Stimulated activated CD4-positive, alpha-beta T cell treated with anti-CD3 and anti-CD28 coated beads, Interleukin-1b, Interleukin-23, amount 100 ng/mL, for 48 hours (primary cell): ENCODE results near the gene KIRREL3.

ENCODE experiments used
- DNase-seq: peaks from one replicate; pipeline ENCODE4 v3.0.0-alpha.2; 2020

Gene KIRREL3

GRCh38 chr11:126766440-126766839 lies 234.1 kb downstream of the KIRREL3 start:
- no peak for DNase-seq

DNA sequence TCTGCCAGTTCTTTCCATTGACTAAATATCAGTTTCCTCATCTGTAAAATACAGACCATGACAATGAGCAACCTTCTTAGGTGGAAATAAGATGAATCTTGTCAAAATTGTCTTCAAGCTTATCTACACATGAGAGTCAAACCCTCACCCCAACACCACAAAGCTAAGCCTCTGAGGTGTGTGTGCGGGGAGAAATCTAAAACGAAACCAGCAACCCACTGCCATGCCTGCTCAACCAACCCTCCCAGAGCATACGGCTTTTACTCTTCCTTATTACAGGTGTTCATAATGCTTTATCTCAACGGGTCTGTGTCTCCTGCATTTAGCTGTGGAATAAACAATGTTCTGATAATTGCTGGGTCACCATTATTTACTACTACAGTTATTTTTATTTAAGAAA lies 235.4 kb downstream of the KIRREL3 start:
- DNase-seq = no peak

DNA sequence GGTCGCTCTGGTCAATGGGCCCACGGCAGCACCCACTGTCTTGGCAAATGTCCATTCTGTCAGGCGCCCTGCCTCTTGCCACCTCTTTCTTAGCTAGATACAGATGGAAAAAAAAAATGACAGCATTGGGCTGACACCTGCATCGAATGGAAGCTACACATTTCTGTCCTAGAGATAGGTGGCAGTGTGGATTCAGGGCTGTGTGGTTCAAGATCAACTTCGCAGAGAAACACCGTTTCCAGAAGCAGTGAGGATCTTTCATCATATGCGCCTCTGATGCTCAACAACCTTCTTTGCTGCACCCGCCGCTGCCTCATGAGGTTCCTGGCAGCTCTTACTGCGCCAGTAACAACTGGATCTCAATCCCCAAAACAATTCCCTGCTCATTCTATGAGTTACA lies 236.3 kb downstream of the KIRREL3 start:
- DNase-seq = no peak

- DNase-seq = no peak
These were observed 243.7 kb downstream of the KIRREL3 start for GRCh38 chr11:126756855-126757254.

GRCh38 chr11:126756421-126756820 lies 244.1 kb downstream of the KIRREL3 start:
- no peak for DNase-seq

DNA sequence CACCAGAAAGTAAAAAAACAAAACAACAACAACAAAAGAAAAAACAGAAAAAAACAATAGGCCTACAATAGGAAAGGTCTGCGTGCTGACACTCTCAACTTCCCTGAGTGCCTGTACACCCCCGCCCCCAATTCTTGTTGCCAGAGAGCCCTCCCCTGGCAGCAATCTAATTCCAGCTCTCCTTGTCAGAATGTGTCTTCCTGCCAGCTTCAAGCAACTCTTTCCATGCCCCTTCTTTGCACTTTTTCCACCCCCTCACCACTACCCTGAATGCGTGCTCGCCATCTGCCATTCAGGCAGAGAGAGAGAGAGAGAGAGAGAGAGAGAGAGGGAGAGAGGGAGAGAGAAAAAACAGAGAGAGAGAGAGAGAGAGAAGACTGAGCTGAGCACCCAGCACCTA lies 245.0 kb downstream of the KIRREL3 start:
- DNase-seq = no peak

DNA sequence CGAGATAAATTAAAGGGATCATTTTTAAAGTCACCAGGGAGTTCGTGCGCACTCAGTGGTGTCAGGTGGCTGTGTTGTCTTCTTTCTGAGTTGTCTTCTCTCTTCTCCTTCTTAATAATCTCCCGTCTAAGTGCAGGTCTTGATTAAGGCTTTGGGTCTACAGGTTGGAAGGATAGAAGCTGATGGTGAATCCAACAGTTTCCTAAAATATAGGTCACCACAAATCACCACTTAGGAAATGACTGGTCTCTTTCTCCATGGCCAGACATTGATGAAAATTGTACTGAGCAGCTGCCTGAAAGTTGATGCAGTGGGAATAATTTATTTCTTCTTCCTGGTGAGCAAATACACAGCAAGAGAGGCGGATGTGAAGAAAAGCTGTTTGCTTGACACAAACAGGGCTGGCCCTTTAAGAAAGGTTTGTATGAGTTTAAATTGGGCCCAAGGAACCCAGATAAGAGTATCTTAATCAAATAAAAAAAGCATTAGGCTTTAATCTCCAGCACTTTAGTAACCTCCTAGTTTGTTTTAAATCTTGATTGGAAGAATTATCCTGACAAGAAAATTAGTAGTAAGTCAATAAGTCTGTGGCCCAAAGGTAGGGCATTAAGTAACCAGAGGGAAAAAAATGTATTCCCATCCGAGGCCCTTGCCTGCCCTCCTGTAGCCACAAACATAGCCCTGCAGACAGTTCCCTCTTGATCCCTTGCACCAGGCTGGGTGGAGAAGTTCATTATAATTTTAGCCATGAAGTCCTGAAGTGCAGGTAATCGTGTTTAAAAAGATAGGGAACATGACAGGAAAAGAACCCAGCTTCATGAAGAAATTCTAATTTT lies 245.8 kb downstream of the KIRREL3 start:
- no peak for DNase-seq

- no peak for DNase-seq
These were observed 246.6 kb downstream of the KIRREL3 start for GRCh38 chr11:126753990-126754389.

DNA sequence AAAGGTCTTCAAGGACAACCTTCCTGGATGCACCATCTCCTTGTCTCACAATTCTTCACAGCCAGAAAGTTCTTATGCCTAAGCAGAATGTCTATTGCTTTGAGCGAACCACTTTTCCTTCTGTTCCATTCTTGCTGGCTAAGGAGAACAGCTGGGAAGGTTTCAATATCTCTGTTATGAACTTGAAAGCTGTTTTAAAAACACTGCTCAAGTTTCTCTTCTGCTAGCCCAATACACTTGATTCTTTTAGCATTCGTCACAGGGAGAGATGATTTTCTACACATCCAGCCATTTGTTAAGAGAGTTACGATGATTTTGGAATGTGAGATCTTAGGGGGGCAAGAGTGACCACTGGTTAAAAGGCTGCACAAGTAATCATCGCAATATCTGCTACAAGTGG lies 249.3 kb downstream of the KIRREL3 start:
- DNase-seq = no peak

DNA sequence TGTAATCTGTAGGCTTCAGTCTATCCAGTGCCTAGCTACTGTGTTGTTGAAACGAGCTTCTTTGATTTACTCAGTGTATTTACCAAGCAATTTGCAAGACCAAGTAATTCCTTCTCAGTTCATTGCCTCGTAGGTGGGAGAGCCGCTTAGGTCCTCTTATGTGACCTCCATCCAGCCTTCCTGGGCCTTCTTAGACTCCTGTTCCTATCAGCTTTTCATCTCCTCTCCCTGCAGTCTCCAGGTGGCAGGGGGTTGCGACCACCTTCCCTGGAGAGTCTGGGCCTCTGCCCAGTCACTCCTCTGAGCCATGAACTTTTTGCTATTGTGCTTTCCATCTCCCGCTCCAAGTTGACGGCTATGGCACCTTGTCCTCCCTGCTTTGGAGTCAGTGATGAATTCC lies 251.8 kb downstream of the KIRREL3 start:
- DNase-seq = no peak

GRCh38 chr11:126748100-126748791 lies 252.3 kb downstream of the KIRREL3 start:
- no peak for DNase-seq

DNA sequence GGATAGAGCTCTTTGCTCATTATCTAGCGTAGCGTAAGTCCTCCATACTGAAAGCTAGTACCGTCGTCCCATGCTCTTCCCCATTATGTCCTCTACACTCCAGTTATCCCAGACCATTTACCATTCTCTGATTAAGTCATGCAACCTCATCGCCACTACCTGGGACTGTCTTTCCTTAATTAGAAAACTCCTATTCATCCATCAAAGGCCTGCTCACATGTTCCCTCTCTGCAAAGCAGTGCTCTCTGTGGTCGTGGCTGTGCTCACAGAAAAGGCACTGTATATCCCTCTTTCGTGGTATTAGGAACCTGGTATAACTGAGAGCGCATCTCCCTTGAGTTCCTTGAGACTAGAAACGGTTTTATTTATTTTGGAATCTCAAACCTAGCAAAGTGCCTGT lies 253.3 kb downstream of the KIRREL3 start:
- no peak for DNase-seq

GRCh38 chr11:126746443-126746842 lies 254.1 kb downstream of the KIRREL3 start:
- DNase-seq = no peak

GRCh38 chr11:126744699-126745098 lies 255.9 kb downstream of the KIRREL3 start:
- no peak for DNase-seq

DNA sequence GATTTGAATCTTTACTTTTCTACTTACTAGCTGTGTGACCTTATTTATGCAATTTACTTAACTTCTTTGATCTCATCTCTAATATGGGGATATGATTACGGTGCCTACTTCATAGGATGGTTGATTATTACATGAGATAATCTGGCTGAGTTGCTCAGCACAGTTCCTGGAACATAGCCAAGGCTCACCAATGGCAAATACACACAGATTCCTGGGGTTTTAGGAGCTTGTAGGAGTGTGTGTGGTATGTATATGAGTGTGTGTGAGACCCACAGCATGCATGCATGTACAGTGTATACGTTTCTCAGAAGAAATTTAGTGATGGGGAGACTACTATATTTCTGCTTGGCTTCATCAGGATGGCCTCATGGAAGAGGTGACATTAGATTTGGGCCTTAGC lies 256.9 kb downstream of the KIRREL3 start:
- no peak for DNase-seq

- DNase-seq = no peak
These were observed 258.0 kb downstream of the KIRREL3 start for GRCh38 chr11:126742582-126742981.

DNA sequence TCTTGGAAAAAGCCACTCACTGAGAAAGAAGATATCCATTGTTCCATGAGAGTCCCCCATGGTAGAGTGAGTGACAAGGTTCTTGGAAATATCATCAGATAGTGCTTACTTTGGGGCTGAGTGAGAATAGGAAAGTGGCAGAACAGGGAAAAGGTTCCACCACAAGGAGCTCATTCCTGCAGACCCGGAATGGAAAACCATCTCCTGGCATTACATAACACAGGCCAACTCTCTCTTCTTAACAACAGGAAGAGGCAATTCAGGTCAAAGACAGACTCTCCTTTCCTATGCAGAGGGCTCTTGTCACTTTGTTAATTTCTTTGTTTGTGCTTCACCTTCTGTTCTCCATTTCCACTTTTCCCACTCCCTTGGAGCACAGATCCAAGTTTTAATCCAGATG lies 259.7 kb downstream of the KIRREL3 start:
- DNase-seq = no peak

DNA sequence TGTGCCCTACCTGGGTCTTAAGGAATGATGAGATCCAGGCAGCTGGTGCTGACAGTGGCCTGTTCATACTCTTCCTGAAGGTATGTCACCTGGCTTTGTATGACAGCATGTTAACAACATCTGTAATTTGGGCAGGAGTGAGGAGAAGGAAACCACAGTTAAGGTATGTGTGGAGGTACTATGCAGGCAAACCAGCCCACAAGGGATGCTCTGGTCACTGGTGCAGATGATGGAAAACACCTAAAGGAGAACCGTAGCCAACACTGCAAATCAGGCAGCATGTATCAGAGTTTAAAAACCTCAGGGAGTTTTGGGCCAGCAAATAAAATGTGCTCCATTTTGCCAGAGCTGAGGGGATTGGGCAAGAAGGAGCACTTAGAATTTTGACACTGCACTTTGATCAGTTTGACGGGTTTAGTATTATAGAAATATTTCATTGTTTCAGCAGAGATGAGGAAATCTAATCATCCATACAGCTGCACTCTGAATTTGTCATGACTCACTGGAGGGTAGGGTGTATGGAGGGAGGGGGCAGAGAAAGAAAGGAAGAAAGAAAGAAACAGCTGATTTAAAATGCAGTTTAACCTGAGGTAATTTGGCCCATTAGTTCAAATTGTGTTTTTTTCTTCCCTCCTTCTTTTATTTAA lies 260.9 kb downstream of the KIRREL3 start:
- no peak for DNase-seq

- DNase-seq = no peak
These were observed 262.1 kb downstream of the KIRREL3 start for GRCh38 chr11:126738295-126739031.

DNA sequence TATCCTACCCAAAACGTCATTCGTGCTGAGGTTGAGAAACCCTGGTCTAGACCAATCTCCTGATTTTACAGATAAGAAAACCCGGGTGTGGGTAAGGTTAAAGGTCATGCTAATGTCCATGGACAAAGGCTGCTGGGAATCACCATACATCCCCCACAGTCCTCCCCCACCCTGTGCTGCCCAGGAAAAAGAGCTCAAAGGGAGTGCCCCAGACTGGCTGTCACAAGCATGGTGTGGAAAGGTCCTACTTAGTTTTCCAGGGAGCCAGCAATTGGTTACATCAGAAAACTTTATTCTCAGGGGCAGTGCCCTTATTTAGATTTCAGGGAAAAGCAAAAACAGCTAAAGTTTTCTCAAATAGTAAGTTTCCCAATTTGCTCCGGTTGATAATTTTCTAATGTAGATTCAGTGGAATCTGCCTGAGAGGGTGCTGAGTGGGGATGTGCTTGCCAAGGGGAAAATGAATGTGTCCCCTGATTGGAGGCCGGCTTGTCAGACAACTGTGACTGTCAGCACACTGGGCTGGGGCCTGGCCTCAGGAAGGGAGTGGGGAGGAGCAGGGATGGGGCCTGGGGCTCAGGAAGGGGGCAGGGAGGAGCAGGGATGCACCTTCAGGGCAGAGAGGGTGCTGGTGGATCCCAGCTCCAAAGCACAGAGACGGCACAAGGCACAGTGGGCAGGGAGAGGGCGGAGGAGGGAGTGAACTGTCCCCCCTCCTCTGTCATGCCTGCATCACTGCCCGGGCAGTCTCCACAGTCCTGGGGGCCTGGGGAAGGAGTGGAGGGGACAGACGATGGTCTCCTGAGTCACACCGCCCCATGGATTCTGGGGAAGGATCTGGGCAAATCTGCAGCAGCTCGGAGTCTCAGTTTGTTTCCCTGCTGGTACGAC lies 263.6 kb downstream of the KIRREL3 start:
- no peak for DNase-seq

GRCh38 chr11:126734752-126735151 lies 265.8 kb downstream of the KIRREL3 start:
- DNase-seq = no peak

- DNase-seq = no peak
These were observed 266.9 kb downstream of the KIRREL3 start for GRCh38 chr11:126733685-126734084.
